GM23248 (cell line): ENCODE measurements around the gene SPPL3.

ENCODE experiments used
- EZH2 ChIP-seq: fragments of 200-600 bp; sonication (generic); IDR thresholded peaks from 2 replicates; pipeline ENCODE4 v1.6.1; 2018; ENCODE audit warnings: antibody characterized with exemption, mild to moderate bottlenecking; ENCODE audit not compliant: insufficient read depth, poor library complexity, severe bottlenecking
- EZH2phosphoT487 ChIP-seq: fragments of 200-600 bp; sonication (generic); IDR thresholded peaks from 2 replicates; pipeline ENCODE4 v1.6.1; 2018; ENCODE audit warnings: antibody characterized with exemption, moderate library complexity, mild to moderate bottlenecking, low read depth; ENCODE audit not compliant: insufficient read depth

- TF ChIP-seq EZH2 (no peak), EZH2phosphoT487 (no peak)
Measured at GRCh38 chr12:120751389-120751788, 152.8 kb downstream of the SPPL3 start.
